ENCODE data around the gene PCSK6. TPM values are rescaled to one million over a fixed set of nuclear protein-coding genes. Genes with fewer than 3 reads are reported as not detected.
"Not testable (repeated sequence)": the region's sequence is repeated elsewhere in the genome, so short reads cannot be mapped to it uniquely, and the experiment has no call there.

PCSK6 gene
- total and polyA plus RNA-seq, 2 experiments from 2014 or later, result 0.38 TPM; not detected in 1

DNA sequence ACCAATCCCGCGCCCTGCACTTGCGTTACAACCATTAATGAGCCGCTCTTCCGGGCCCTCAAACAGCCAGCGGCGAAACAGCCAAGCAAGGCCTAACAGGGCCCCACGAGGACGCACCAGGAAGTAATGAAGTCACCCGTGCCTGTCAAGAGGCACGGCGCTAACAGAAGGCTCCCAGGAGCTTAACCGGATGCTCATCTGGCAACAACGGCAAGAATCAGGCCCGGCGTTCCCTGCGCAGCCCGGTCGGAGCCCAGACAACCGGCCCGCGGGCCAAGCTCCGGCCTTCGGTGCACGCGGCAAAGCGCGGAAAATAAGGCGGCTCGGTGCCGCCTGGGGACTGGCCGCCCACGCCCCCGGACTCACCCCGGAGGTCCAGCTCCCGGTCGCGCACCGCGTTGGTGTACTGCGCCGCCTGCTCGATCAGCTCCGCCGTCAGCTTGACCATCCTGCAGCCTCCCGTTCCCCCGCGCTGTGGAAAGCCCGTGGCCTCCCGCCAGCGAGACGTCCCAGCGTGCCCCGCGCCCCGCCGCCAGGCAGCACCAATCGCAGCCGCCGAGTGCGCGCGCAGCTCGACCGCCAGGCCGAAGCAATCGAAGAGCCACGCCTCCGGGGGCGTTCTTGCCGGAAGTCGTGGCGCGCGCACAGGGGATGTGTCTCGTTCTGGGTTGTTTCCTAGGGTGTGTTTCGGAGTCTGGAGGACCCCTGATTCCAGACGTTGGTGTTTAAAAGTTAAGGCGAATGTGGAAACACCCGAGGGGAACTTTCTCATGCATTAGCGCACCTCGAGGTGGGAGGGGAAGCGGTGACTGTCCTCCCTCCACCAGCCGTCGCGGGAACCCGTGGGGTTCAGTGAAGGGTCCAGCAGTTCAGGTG is 194.5 kb downstream of the PCSK6 start, which contains the start of gene SNRPA1:
TSS of gene SNRPA1 (minus strand) at position 518 of the 876 bp plus-strand sequence. CDS start at position 448, 70 bp downstream.
- Histone ChIP-seq H3K9me3 (ENCODE audit: low read depth) (no peaks in the 10 kb centered on the region), H3K4me1 (ENCODE audit: insufficient read depth) (peaks cover 31% of the 10 kb centered on the region), H3K4me3 (peak within 1 kb of the TSS; percentile 92), H3K36me3 (ENCODE audit: low read depth) (peaks cover 11% of the 10 kb centered on the region), H3K9ac (peak within 1 kb of the TSS; percentile 88), H3K9me2 (ENCODE audit: insufficient read depth) (no peaks in the 10 kb centered on the region), H3K27me3 (replicated peaks; ENCODE audit: insufficient read depth) (no peaks in the 10 kb centered on the region), H2AFZ (peak within 1 kb of the TSS; percentile 85), H3K4me2 (ENCODE audit: unreplicated experiment) (peak within 1 kb of the TSS; percentile 82), H4K20me1 (ENCODE audit: insufficient read depth) (peaks cover 5% of the 10 kb centered on the region; the same call in 1 of the 2 replicates), H3F3A (ENCODE audit: insufficient read depth) (peaks cover 31% of the 10 kb centered on the region), H3K27ac (peak within 1 kb of the TSS; percentile 85), H3K79me2 (ENCODE audit: insufficient read depth) (peaks cover 45% of the 10 kb centered on the region)
- TF ChIP-seq EZH2 (IDR thresholded peaks at IDR 0.05; ENCODE audit: insufficient read depth, poor library complexity, severe bottlenecking) (no peak), EZH2phosphoT487 (IDR thresholded peaks at IDR 0.05; ENCODE audit: insufficient read depth, low read depth) (no peak)
- 1% methylated on average over 81 to 82 of the region's 87 CpGs for WGBS, 2 experiments (ENCODE audit: low coverage in 1 of 2, low lambda C conversion rate in 2 of 2, missing lambda C conversion rate in 2 of 2)
- DNase-seq, result peak; percentile 99
- in situ Hi-C loops (cut with MboI), result loop anchor here (5.0 kb wide), 1 partner anchor 347 kb away; no protein-coding TSS in a partner anchor

DNA sequence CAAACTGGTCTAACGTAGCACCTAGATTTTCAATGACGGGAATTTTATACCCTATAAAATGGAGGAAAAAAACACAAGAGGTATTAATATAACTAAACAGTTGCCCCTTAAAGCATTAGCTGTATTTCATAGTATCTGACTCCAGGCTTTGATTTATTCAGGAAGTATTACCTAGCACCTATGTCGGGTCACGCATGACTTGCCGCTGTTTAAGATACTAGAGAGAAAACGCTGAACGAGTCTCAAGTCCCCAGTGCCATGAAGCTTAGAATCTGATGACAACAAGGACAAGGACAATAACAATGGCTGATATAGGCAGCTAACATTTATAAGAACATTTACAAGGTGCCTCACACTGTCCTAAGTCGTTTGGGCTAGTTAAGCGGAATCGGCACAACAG is 196.4 kb downstream of the PCSK6 start:
- peak overlapping the region; percentile 88 for H3K9ac ChIP-seq
- H3K9me2 ChIP-seq (ENCODE audit: insufficient read depth), result no peaks in the 10 kb centered on the region
- H3K9me3 ChIP-seq (ENCODE audit: low read depth), result no peaks in the 10 kb centered on the region
- H3K4me3 ChIP-seq, result peak overlapping the region; percentile 92
- H3K36me3 ChIP-seq (ENCODE audit: low read depth), result peaks cover 20% of the 10 kb centered on the region
- in situ Hi-C loops (cut with MboI), result no loop called here
- H3K4me2 ChIP-seq (ENCODE audit: unreplicated experiment), result peak overlapping the region; percentile 82
- no peak overlapping the region for H2AFZ ChIP-seq
- peaks cover 31% of the 10 kb centered on the region for H3F3A ChIP-seq (ENCODE audit: insufficient read depth)
- H3K4me1 ChIP-seq (ENCODE audit: insufficient read depth), result peaks cover 31% of the 10 kb centered on the region
- peaks cover 10% of the 10 kb centered on the region; the same call in 1 of the 2 replicates for H4K20me1 ChIP-seq (ENCODE audit: insufficient read depth)
- DNase-seq, result no peak
- H3K27me3 ChIP-seq (replicated peaks; ENCODE audit: insufficient read depth), result no peaks in the 10 kb centered on the region
- WGBS, 2 experiments (ENCODE audit: low coverage in 1 of 2, low lambda C conversion rate in 2 of 2, missing lambda C conversion rate in 2 of 2), result 78 to 79% methylated on average over 10 of the region's 10 CpGs
- TF ChIP-seq EZH2 (IDR thresholded peaks at IDR 0.05; ENCODE audit: insufficient read depth, poor library complexity, severe bottlenecking), result no peak
- TF ChIP-seq EZH2phosphoT487 (IDR thresholded peaks at IDR 0.05; ENCODE audit: insufficient read depth, low read depth), result no peak
- peak overlapping the region; percentile 85 for H3K27ac ChIP-seq
- peaks cover 64% of the 10 kb centered on the region for H3K79me2 ChIP-seq (ENCODE audit: insufficient read depth)

DNA sequence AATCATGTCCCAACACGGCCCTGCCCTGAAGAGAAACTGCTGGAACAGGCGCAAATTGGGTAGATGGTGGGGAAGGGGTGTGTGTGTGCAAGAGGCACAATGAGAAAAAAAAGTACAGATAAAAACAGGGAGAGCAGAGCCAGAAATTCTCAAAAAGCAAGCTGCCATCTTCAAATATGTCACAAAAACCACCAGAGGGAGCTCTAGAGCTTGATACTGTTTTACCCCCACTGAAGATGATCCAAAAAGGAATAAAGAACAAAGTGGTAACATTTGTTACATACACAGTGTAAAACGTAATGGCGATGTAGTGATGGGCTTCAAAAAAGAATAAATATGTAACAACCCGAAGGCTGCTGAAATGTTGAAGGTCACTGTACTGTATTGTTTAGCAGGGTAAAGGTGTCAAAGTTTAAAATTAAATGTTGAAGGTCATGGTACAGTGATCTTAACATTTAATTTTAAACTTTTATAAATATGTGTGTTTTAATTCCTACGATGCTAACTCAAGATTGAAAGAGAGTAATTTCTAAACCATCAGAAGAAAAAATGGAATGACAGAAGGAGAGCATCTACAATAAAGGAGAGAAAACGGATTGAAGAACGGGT is 200.5 kb downstream of the PCSK6 start:
- H4K20me1 ChIP-seq (ENCODE audit: insufficient read depth), result peaks cover 10% of the 10 kb centered on the region; the same call in 1 of the 2 replicates
- in situ Hi-C loops (cut with MboI), result no loop called here
- H3K4me2 ChIP-seq (ENCODE audit: unreplicated experiment), result no peak overlapping the region
- H3K9ac ChIP-seq, result no peak overlapping the region
- no peak overlapping the region for H3K4me3 ChIP-seq
- TF ChIP-seq EZH2phosphoT487 (IDR thresholded peaks at IDR 0.05; ENCODE audit: insufficient read depth, low read depth) (no peak), EZH2 (IDR thresholded peaks at IDR 0.05; ENCODE audit: insufficient read depth, poor library complexity, severe bottlenecking) (no peak)
- no peak overlapping the region for H2AFZ ChIP-seq
- peaks cover 89% of the 10 kb centered on the region for H3K79me2 ChIP-seq (ENCODE audit: insufficient read depth)
- no peaks in the 10 kb centered on the region for H3K9me2 ChIP-seq (ENCODE audit: insufficient read depth)
- no peak overlapping the region for H3K27ac ChIP-seq
- H3K36me3 ChIP-seq (ENCODE audit: low read depth), result peaks cover 51% of the 10 kb centered on the region
- peaks cover 14% of the 10 kb centered on the region; the same call in 1 of the 2 replicates for H3K4me1 ChIP-seq (ENCODE audit: insufficient read depth)
- DNase-seq, result peak; percentile 80
- 71 to 77% methylated on average over 8 of the region's 8 CpGs for WGBS, 2 experiments (ENCODE audit: low coverage in 1 of 2, low lambda C conversion rate in 2 of 2, missing lambda C conversion rate in 2 of 2)
- peaks cover 16% of the 10 kb centered on the region for H3F3A ChIP-seq (ENCODE audit: insufficient read depth)
- no peaks in the 10 kb centered on the region for H3K9me3 ChIP-seq (ENCODE audit: low read depth)
- H3K27me3 ChIP-seq (replicated peaks; ENCODE audit: insufficient read depth), result no peaks in the 10 kb centered on the region

DNA sequence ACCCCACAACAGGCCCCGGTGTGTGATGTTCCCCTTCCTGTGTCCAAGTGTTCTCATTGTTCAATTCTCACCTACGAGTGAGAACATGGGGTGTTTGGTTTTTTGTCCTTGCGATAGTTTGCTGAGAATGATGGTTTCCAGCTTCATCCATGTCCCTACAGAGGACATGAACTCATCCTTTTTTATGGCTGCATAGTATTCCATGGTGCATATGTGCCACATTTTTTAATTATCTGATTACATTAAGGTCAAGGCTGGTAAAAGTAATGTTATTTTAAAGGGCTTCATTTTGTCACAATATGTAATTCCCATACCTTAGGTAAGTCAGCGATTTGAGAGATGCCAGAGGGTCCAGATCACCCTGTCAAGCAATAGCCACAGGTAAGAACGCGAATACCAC is 202.2 kb downstream of the PCSK6 start:
- H3K4me3 ChIP-seq; DNase-seq; in situ Hi-C loops (cut with MboI); H3K27ac ChIP-seq; H3K27me3 ChIP-seq (replicated peaks; ENCODE audit: insufficient read depth); H3K9ac ChIP-seq; H2AFZ ChIP-seq; H3K9me2 ChIP-seq (ENCODE audit: insufficient read depth); H4K20me1 ChIP-seq (ENCODE audit: insufficient read depth); H3K4me1 ChIP-seq (ENCODE audit: insufficient read depth); H3K9me3 ChIP-seq (ENCODE audit: low read depth); H3K4me2 ChIP-seq (ENCODE audit: unreplicated experiment): not testable (repeated sequence)
- H3K36me3 ChIP-seq (ENCODE audit: low read depth), result peaks cover 59% of the 10 kb centered on the region
- 98 to 99% methylated on average over 6 of the region's 6 CpGs for WGBS, 2 experiments (ENCODE audit: low coverage in 1 of 2, low lambda C conversion rate in 2 of 2, missing lambda C conversion rate in 2 of 2)
- peaks cover 73% of the 10 kb centered on the region for H3K79me2 ChIP-seq (ENCODE audit: insufficient read depth)
- 0 out of 2 replicates have a peak, but pooled peaks cover 10% of the 10 kb centered on the region for H3F3A ChIP-seq (ENCODE audit: insufficient read depth)
